CD8-positive, alpha-beta memory T cell (primary cell): Measurements from ENCODE around the gene RUNX3. TPM values are rescaled to one million over a fixed set of nuclear protein-coding genes. Genes with fewer than 3 reads are reported as not detected.

Experiments used
- CTCF ChIA-PET: fragments of 350-600 bp; sonication (Branson Sonifier 250); formaldehyde crosslinking; loops from one replicate; lab custom pipeline; 2021; ENCODE audit warnings: antibody characterized with exemption; lab: Charles Lee
- POLR2A ChIA-PET: fragments of 350-600 bp; sonication (Branson Sonifier 250); formaldehyde crosslinking; loops from one replicate; lab custom pipeline; 2021; ENCODE audit warnings: antibody characterized with exemption; lab: Charles Lee
- DNase-seq, 5 donors: peaks; one replicate each; pipeline versions ENCODE4 v3.0.0 to v3.0.0-alpha.2; 2020 to 2022; ENCODE audit warnings: mixed read lengths in 1 of 5
- H3K27ac ChIP-seq: one replicate; pipeline ENCODE4 v1.7.0; 2013; ENCODE audit warnings: low read depth, mild to moderate bottlenecking, low read length, moderate library complexity
- H3K27me3 ChIP-seq: 2 replicates; pipeline ENCODE4 v1.7.0; 2013; ENCODE audit warnings: low read length, mild to moderate bottlenecking; ENCODE audit not compliant: insufficient read depth, poor library complexity, severe bottlenecking
- H3K36me3 ChIP-seq: 2 replicates; pipeline ENCODE4 v1.7.0; 2013; ENCODE audit warnings: mild to moderate bottlenecking, low read length, moderate library complexity; ENCODE audit not compliant: insufficient read depth
- H3K4me1 ChIP-seq: 2 replicates; pipeline ENCODE4 v1.7.0; 2013; ENCODE audit warnings: mild to moderate bottlenecking, low read length, moderate library complexity; ENCODE audit not compliant: insufficient read depth
- H3K4me3 ChIP-seq: 2 replicates; pipeline ENCODE4 v1.7.0; 2013; ENCODE audit warnings: mild to moderate bottlenecking, low read length
- H3K9me3 ChIP-seq: 2 replicates; pipeline ENCODE4 v1.7.0; 2013; ENCODE audit warnings: mild to moderate bottlenecking, low read length
- H3K27ac Mint-ChIP-seq, 8 donors: one replicate each; pipeline ENCODE4 v1.8.0; 2020 to 2021; ENCODE audit warnings: mixed read lengths in 8 of 8, mild to moderate bottlenecking in 6 of 8, inconsistent platforms in 3 of 8, moderate library complexity in 3 of 8
- H3K27me3 Mint-ChIP-seq, 2 donors: one replicate each; pipeline ENCODE4 v1.8.0; 2020 to 2021; ENCODE audit warnings: mixed read lengths in 2 of 2, mild to moderate bottlenecking in 1 of 2, moderate library complexity in 1 of 2
- H3K36me3 Mint-ChIP-seq, 3 donors: one replicate each; pipeline ENCODE4 v1.8.0; 2020 to 2021; ENCODE audit warnings: mixed read lengths in 3 of 3, inconsistent platforms in 1 of 3, mild to moderate bottlenecking in 1 of 3
- H3K4me1 Mint-ChIP-seq, 3 donors: one replicate each; pipeline ENCODE4 v1.8.0; 2020 to 2021; ENCODE audit warnings: mixed read lengths in 3 of 3, inconsistent platforms in 1 of 3, mild to moderate bottlenecking in 1 of 3
- H3K4me3 Mint-ChIP-seq, 7 donors: one replicate each; pipeline ENCODE4 v1.8.0; 2020 to 2021; ENCODE audit warnings: mixed read lengths in 7 of 7, mild to moderate bottlenecking in 6 of 7, moderate library complexity in 4 of 7, inconsistent platforms in 2 of 7
- H3K9me3 Mint-ChIP-seq, 5 donors: one replicate each; pipeline ENCODE4 v1.8.0; 2020 to 2022; ENCODE audit warnings: mixed read lengths in 5 of 5, mild to moderate bottlenecking in 3 of 5, moderate library complexity in 2 of 5, inconsistent platforms in 1 of 5
- polyA plus RNA-seq: library from polyadenylated mRNA; unstranded; fragments of 300-500 nt; fragmentation: Illumina TruSeq; gene quantifications from one replicate; pipeline ENCODE4 v1.2.3, GENCODE V29; 2021
- total RNA-seq, 2 experiments: library from RNA; stranded (reverse); gene quantifications; one replicate each; pipeline ENCODE4 v1.2.3, GENCODE V29; 2021

The RUNX3 gene
- total and polyA plus RNA-seq, 3 experiments from 2014 or later: 107 to 241 (median 218) TPM

DNA sequence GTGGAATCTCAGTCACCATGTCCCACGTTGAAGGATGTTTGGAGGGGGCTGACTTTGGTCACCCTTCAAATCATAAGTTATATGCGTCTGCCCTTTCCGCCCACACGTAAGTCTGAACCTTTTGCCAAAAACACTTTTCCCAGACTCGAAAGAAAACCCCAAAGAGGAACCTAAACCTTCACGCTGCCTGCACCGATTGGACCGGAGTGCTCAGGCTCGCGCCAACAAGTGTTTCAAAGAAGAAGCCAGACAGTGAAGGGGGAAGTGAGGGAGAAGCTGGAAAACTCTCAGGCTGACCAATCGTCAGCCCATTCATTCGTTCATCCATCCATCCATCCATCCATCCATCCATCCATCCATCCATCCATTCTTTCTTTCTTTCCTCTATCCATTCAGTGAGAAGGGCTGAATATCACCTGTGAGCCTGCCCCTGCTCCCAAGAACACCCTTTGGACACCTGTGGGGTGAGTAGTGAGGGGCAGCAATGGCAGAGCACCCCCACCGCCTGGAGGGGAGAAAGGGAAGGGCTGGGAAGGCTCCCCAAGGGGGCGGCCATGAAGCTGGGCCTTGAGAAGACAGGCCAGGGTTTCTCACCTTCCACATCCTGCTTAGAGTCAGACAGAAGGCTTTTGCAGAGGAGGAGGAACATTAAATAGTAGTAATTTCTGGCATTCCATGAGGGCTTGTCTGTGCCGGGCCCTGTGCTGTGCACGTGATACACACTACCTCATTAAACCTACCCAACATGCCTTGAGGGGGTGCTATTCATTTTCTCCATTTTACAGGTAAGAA is 27.1 kb upstream of the RUNX3 start:
- H3K4me3 ChIP-seq: no peak overlapping the region
- ChIA-PET POLR2A (interaction anchor here (1.1 kb wide), 1 partner anchor 7 kb away, joined by 9 read pairs; no protein-coding TSS in a partner anchor), CTCF (interaction anchor here (0.7 to 1.7 kb wide), 4 partner anchors 17 to 81 kb away, joined by 3 to 5 read pairs (median 3); no protein-coding TSS in a partner anchor)
- Mint-ChIP-seq H3K27me3 (peaks cover 0 to under 1% of the 10 kb centered on the region in 2 donors), H3K4me1 (peaks cover 83 to 98% (median 84%) of the 10 kb centered on the region in 3 donors), H3K27ac (peak overlapping the region; percentile 74 to 84 (median 79)), H3K9me3 (no peaks in the 10 kb centered on the region), H3K36me3 (peaks cover 0 to 25% (median 0%) of the 10 kb centered on the region in 3 donors), H3K4me3 (peak overlapping the region; percentile 12 to 61 (median 46))
- no peaks in the 10 kb centered on the region for H3K36me3 ChIP-seq
- peaks cover 62% of the 10 kb centered on the region for H3K4me1 ChIP-seq
- H3K9me3 ChIP-seq: no peaks in the 10 kb centered on the region
- no peak for DNase-seq
- H3K27ac ChIP-seq: no peak overlapping the region
- no peaks in the 10 kb centered on the region for H3K27me3 ChIP-seq

DNA sequence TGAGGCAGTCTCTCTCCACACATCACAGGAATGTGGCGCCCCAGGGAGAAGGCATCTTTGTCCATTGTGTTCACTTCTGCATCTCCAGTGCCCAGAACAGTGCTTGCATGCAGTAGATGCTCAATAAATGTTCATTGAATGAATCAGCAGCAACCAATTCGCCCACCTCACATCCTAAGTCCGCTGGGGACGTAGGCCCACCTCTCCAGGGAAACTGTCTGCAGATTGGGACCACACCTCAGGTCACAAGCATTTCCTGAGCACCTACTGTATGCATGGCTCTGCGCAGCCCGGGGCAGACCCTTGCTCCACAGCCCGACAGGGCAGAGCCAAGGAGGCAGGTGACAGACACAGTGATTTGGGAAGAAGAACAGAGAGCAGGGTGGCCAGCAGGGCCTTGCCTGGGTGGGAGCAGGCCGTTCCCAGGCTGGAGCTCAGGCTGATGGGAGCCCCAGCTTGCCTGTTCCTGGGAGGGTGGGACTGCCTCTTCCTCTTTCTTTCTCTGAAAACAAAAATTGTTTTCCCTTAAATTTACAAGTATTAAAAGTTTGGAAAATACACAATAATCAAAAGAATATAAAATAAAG is 25.8 kb upstream of the RUNX3 start:
- Mint-ChIP-seq H3K9me3 (no peaks in the 10 kb centered on the region), H3K27ac (peak overlapping the region in 6 of 8 donors; percentile 43 to 96 (median 94)), H3K4me1 (peaks cover 80 to 96% (median 80%) of the 10 kb centered on the region in 3 donors), H3K27me3 (peaks cover 0 to 2% of the 10 kb centered on the region in 2 donors), H3K4me3 (peak overlapping the region in 2 of 7 donors; percentile 64 to 83), H3K36me3 (peaks cover 0 to 21% (median 0%) of the 10 kb centered on the region in 3 donors)
- H3K27ac ChIP-seq: no peak overlapping the region
- H3K4me3 ChIP-seq: no peak overlapping the region
- no peaks in the 10 kb centered on the region for H3K36me3 ChIP-seq
- H3K27me3 ChIP-seq: no peaks in the 10 kb centered on the region
- no peak for DNase-seq
- H3K9me3 ChIP-seq: no peaks in the 10 kb centered on the region
- ChIA-PET CTCF (interaction anchor here (1.1 to 2.4 kb wide), 5 partner anchors 8 to 108 kb away, joined by 3 to 6 read pairs (median 5); no protein-coding TSS in a partner anchor), POLR2A (interaction anchor here (0.5 to 2.7 kb wide), 5 partner anchors 9 to 41 kb away, joined by 3 to 9 read pairs (median 5); no protein-coding TSS in a partner anchor)
- peaks cover 73% of the 10 kb centered on the region for H3K4me1 ChIP-seq

DNA sequence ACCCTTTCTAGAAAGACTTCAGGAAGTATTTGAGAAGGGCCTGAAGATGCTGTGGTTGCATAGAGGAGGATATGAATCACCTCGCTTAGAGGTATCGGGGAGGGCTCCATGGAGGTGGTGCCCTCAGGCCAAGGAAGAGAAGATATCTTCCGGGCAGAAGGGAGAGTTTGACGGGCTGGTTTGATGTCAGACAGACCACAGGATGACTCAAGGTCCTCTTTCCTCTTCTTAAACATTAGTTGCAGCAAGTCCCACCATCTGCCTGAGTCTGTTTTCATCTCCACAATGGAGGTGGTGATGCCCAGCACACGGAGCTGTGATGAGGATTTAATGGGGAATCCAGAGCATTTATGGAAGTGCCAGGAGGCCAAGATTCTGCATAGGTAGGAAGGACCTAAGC is 25.1 kb upstream of the RUNX3 start:
- peak overlapping the region; percentile 4 to 83 (median 54) for H3K4me3 Mint-ChIP-seq
- peaks cover 0 to 2% of the 10 kb centered on the region in 2 donors for H3K27me3 Mint-ChIP-seq
- H3K4me1 Mint-ChIP-seq: peaks cover 76 to 95% (median 76%) of the 10 kb centered on the region in 3 donors
- DNase-seq: peak; percentile 25 to 87 (median 41)
- Histone ChIP-seq H3K9me3 (no peaks in the 10 kb centered on the region), H3K4me3 (no peak overlapping the region), H3K27ac (no peak overlapping the region), H3K27me3 (no peaks in the 10 kb centered on the region), H3K36me3 (no peaks in the 10 kb centered on the region), H3K4me1 (peaks cover 73% of the 10 kb centered on the region)
- peaks cover 0 to 20% (median 0%) of the 10 kb centered on the region in 3 donors for H3K36me3 Mint-ChIP-seq
- H3K9me3 Mint-ChIP-seq: no peaks in the 10 kb centered on the region
- CTCF ChIA-PET: interaction anchor here (1.1 to 2.4 kb wide), 5 partner anchors 9 to 107 kb away, joined by 3 to 6 read pairs (median 5); no protein-coding TSS in a partner anchor
- POLR2A ChIA-PET: interaction anchor here (0.7 to 2.7 kb wide), 4 partner anchors 10 to 41 kb away, joined by 3 to 8 read pairs (median 4); partner anchors contain the start of gene RUNX3
- H3K27ac Mint-ChIP-seq: peak overlapping the region; percentile 74 to 96 (median 94)

DNA sequence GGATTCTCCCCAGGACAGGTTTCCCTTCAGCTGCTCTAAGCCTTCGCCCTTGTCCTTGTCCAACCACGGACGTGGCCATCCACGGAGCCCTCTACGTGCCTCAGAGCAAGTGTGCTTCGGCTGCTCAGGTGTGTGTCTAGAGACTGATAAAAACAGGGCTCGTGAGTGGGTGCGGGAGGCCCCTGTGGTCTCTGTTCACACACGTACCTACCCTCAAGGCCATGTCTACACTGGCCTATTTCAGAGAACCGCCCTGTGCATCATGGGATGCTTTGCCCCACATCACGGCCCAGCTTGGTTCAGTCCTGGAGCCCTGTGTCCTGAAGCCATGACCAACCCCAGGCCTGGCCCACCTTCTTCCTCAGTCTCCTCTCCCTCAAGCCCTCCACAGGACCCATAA is 24.6 kb upstream of the RUNX3 start:
- Histone ChIP-seq H3K27me3 (no peaks in the 10 kb centered on the region), H3K36me3 (no peaks in the 10 kb centered on the region), H3K4me3 (no peak overlapping the region), H3K9me3 (no peaks in the 10 kb centered on the region), H3K4me1 (peaks cover 73% of the 10 kb centered on the region), H3K27ac (no peak overlapping the region)
- Mint-ChIP-seq H3K4me1 (peaks cover 75 to 95% (median 75%) of the 10 kb centered on the region in 3 donors), H3K4me3 (peak overlapping the region; percentile 4 to 83 (median 64)), H3K27me3 (peaks cover 0 to 2% of the 10 kb centered on the region in 2 donors), H3K27ac (peak overlapping the region; percentile 64 to 96 (median 94)), H3K36me3 (peaks cover 0 to 17% (median 0%) of the 10 kb centered on the region in 3 donors), H3K9me3 (no peaks in the 10 kb centered on the region)
- POLR2A ChIA-PET: interaction anchor here (1.0 to 2.7 kb wide), 5 partner anchors 9 to 79 kb away, joined by 3 to 8 read pairs (median 4); partner anchors contain the start of gene RUNX3
- CTCF ChIA-PET: interaction anchor here (1.0 to 4.1 kb wide), 10 partner anchors 7 to 146 kb away, joined by 3 to 34 read pairs (median 6); partner anchors contain the start of gene RUNX3
- peak in 2 of 5 donors; percentile 17 to 67 for DNase-seq

DNA sequence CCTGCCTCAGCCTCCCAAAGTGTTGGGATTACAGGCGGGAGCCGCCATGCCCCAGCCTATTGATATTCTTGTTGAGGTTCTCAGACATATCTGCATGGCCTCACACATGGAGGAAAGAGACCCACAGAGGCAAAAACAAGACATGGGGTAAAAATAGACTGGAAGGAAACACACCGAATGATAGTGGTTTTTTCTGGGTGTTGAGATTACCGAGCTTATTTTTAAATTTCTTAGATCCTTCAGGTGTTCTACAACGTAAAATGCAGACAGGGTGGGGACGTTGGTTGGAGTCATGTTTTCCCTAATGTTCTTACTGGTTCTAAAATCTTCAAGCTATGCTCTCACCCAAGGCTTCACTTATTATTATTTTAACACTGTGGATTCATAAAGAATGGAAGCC is 23.9 kb upstream of the RUNX3 start:
- no peaks in the 10 kb centered on the region for H3K27me3 ChIP-seq
- no peak overlapping the region for H3K4me3 ChIP-seq
- Mint-ChIP-seq H3K4me1 (peaks cover 72 to 95% (median 78%) of the 10 kb centered on the region in 3 donors), H3K4me3 (peak overlapping the region in 5 of 7 donors; percentile 33 to 83 (median 64)), H3K27ac (peak overlapping the region in 7 of 8 donors; percentile 64 to 96 (median 94)), H3K9me3 (no peaks in the 10 kb centered on the region), H3K36me3 (peaks cover 0 to 19% (median 0%) of the 10 kb centered on the region in 3 donors), H3K27me3 (peaks cover 0 to 2% of the 10 kb centered on the region in 2 donors)
- peaks cover 73% of the 10 kb centered on the region for H3K4me1 ChIP-seq
- no peak overlapping the region for H3K27ac ChIP-seq
- peak in 1 of 5 donors; percentile 31 for DNase-seq
- ChIA-PET CTCF (interaction anchor here (1.0 to 4.1 kb wide), 9 partner anchors 8 to 147 kb away, joined by 3 to 34 read pairs (median 5); partner anchors contain the start of gene RUNX3), POLR2A (interaction anchor here (1.0 to 2.7 kb wide), 6 partner anchors 9 to 80 kb away, joined by 3 to 8 read pairs (median 4); partner anchors contain the start of gene RUNX3)
- no peaks in the 10 kb centered on the region for H3K9me3 ChIP-seq
- no peaks in the 10 kb centered on the region for H3K36me3 ChIP-seq

DNA sequence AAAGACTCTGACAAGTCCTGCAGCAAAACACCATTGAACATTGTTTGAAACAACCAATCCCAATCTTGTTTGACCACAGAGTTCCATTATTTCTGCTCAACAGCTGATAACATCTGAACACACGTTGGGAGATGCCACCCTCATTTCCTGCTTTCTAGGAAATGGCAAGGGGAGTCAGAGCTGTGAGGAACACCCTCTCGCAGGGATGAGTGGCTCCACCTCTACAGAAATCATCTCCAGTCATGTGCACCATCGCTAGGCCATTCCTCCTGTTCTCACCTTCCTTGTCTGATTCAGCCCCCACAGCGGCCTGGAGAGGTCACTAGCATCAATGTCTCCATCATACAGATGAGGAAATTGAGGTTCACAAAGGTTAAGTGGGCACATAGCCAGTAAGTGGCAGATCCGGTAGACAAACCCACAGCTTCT is 22.4 kb upstream of the RUNX3 start:
- Mint-ChIP-seq H3K4me1 (peaks cover 71 to 95% (median 80%) of the 10 kb centered on the region in 3 donors), H3K4me3 (peak overlapping the region in 6 of 7 donors; percentile 42 to 78 (median 65)), H3K9me3 (no peaks in the 10 kb centered on the region), H3K36me3 (peaks cover 0 to 19% (median 0%) of the 10 kb centered on the region in 3 donors), H3K27ac (peak overlapping the region; percentile 2 to 93 (median 78)), H3K27me3 (peaks cover 0 to 2% of the 10 kb centered on the region in 2 donors)
- Histone ChIP-seq H3K9me3 (no peaks in the 10 kb centered on the region), H3K4me3 (no peak overlapping the region), H3K27me3 (no peaks in the 10 kb centered on the region), H3K36me3 (no peaks in the 10 kb centered on the region), H3K4me1 (peaks cover 61% of the 10 kb centered on the region), H3K27ac (no peak overlapping the region)
- DNase-seq: peak in 3 of 5 donors; percentile 36 to 70 (median 65)
- POLR2A ChIA-PET: interaction anchor here (0.8 to 2.6 kb wide), 6 partner anchors 12 to 280 kb away, joined by 3 to 12 read pairs (median 6); partner anchors contain the start of genes RUNX3 and SYF2
- CTCF ChIA-PET: interaction anchor here (0.7 to 4.1 kb wide), 15 partner anchors 9 to 148 kb away, joined by 3 to 34 read pairs (median 5); partner anchors contain the start of gene RUNX3
